HepG2 (cell line): ENCODE measurements around the gene RPUSD4. TPM values are rescaled to one million over a fixed set of nuclear protein-coding genes. Genes with fewer than 3 reads are reported as not detected.
A peak's percentile ranks its signal among the peaks of the same experiment; 100 is the strongest.

Experiments
- CHD2 ChIP-seq: IDR thresholded peaks from 2 replicates; pipeline ENCODE4 v1.6.1; 2011; ENCODE audit warnings: low read depth, low read length, improper control_type of control experiment
- ELF4 ChIP-seq: sonication (generic); formaldehyde crosslinking; IDR thresholded peaks from 2 replicates; pipeline ENCODE4 v1.5.0; 2020; ENCODE audit warnings: missing genetic modification reagents, mild to moderate bottlenecking, moderate library complexity, borderline replicate concordance
- GPBP1L1 ChIP-seq: sonication (generic); formaldehyde crosslinking; IDR thresholded peaks from 2 replicates; pipeline ENCODE4 v1.5.0; 2020; ENCODE audit warnings: mild to moderate bottlenecking, missing genetic modification reagents
- JARID2 ChIP-seq: sonication (generic); formaldehyde crosslinking; IDR thresholded peaks from 2 replicates; pipeline ENCODE4 v1.8.1; 2023; ENCODE audit warnings: missing genetic modification reagents, inconsistent platforms; ENCODE audit not compliant: insufficient replicate concordance
- KDM2A ChIP-seq: sonication (generic); formaldehyde crosslinking; IDR thresholded peaks from 2 replicates; pipeline ENCODE4 v1.4.0; 2020; ENCODE audit warnings: low read depth, missing genetic modification reagents, borderline replicate concordance
- KDM3A ChIP-seq: IDR thresholded peaks from 2 replicates; pipeline ENCODE4 v1.6.1; 2018; ENCODE audit warnings: low read depth, missing compliant biosample characterization
- KLF16 ChIP-seq, 2 experiments: sonication (generic) in 1 of 2; formaldehyde crosslinking in 1 of 2; IDR thresholded peaks; 2 replicates each; pipeline versions ENCODE4 v1.6.1 to v1.8.0; 2016 to 2023; ENCODE audit warnings: missing genetic modification reagents in 2 of 2, missing compliant biosample characterization in 1 of 2
- KMT2A ChIP-seq: sonication (generic); formaldehyde crosslinking; IDR thresholded peaks from 2 replicates; pipeline ENCODE4 v1.4.0; 2020; ENCODE audit warnings: missing genetic modification reagents
- MNT ChIP-seq: fragments of 450-650 bp; IDR thresholded peaks from 2 replicates; pipeline ENCODE4 v1.6.1; 2016
- MXD4 ChIP-seq: IDR thresholded peaks from 2 replicates; pipeline ENCODE4 v1.6.1; 2016; ENCODE audit warnings: mild to moderate bottlenecking, missing biosample characterization, missing genetic modification reagents
- NFE2L1 ChIP-seq: sonication (generic); formaldehyde crosslinking; IDR thresholded peaks from 2 replicates; pipeline ENCODE4 v1.4.0; 2020; ENCODE audit warnings: missing genetic modification reagents, mild to moderate bottlenecking, borderline replicate concordance
- NFRKB ChIP-seq: fragments of 450-650 bp; IDR thresholded peaks from 2 replicates; pipeline ENCODE4 v1.6.1; 2017
- PHB2 ChIP-seq: fragments of 450-650 bp; IDR thresholded peaks from 2 replicates; pipeline ENCODE4 v1.6.1; 2018; ENCODE audit not compliant: partially characterized antibody
- PHF21A ChIP-seq: sonication (generic); formaldehyde crosslinking; IDR thresholded peaks from 2 replicates; pipeline ENCODE4 v1.5.0; 2020; ENCODE audit warnings: mild to moderate bottlenecking, missing genetic modification reagents
- RBFOX2 ChIP-seq: fragments of 200-400 bp; formaldehyde crosslinking; IDR thresholded peaks from 2 replicates; pipeline ENCODE4 v1.6.1; 2017; ENCODE audit warnings: low read depth, mild to moderate bottlenecking, low read length
- RFX3 ChIP-seq: IDR thresholded peaks from 2 replicates; pipeline ENCODE4 v1.6.1; 2016; ENCODE audit warnings: missing biosample characterization, missing genetic modification reagents
- SMARCC2 ChIP-seq: fragments of 450-650 bp; IDR thresholded peaks from 2 replicates; pipeline ENCODE4 v1.6.1; 2017; ENCODE audit warnings: antibody characterized with exemption, mild to moderate bottlenecking
- SMC3 ChIP-seq: IDR thresholded peaks from 2 replicates; pipeline ENCODE4 v1.6.1; 2011; ENCODE audit warnings: low read length, improper control_type of control experiment
- SRF ChIP-seq: IDR thresholded peaks from 2 replicates; pipeline ENCODE4 v1.6.1; 2011; ENCODE audit warnings: mild to moderate bottlenecking, low read depth, low read length, moderate library complexity
- SRSF9 ChIP-seq: fragments of 200-400 bp; formaldehyde crosslinking; IDR thresholded peaks from 2 replicates; pipeline ENCODE4 v1.6.1; 2018; ENCODE audit warnings: borderline replicate concordance, mild to moderate bottlenecking, low read depth, low read length; ENCODE audit not compliant: insufficient read depth, poor library complexity, severe bottlenecking
- TCF7L2 ChIP-seq: IDR thresholded peaks from 2 replicates; pipeline ENCODE4 v1.6.1; 2011; ENCODE audit warnings: mild to moderate bottlenecking, low read depth, low read length, moderate library complexity
- TGIF2 ChIP-seq: IDR thresholded peaks from 2 replicates; pipeline ENCODE4 v1.6.1; 2016; ENCODE audit warnings: control low read depth, missing compliant biosample characterization
- ZNF207 ChIP-seq: fragments of 450-650 bp; IDR thresholded peaks from 2 replicates; pipeline ENCODE4 v1.6.1; 2016; ENCODE audit warnings: antibody characterized with exemption, borderline replicate concordance
- ZNF546 ChIP-seq: sonication (generic); formaldehyde crosslinking; conservative IDR thresholded peaks from 2 replicates; pipeline ENCODE4 v1.8.1; 2023; ENCODE audit warnings: mild to moderate bottlenecking, missing genetic modification reagents
- ZNF572 ChIP-seq: sonication (generic); formaldehyde crosslinking; IDR thresholded peaks from 2 replicates; pipeline ENCODE4 v1.5.1; 2020; ENCODE audit warnings: mild to moderate bottlenecking, missing genetic modification reagents
- ZNF749 ChIP-seq: sonication (generic); formaldehyde crosslinking; IDR thresholded peaks from 2 replicates; pipeline ENCODE4 v1.8.0; 2022; ENCODE audit warnings: mild to moderate bottlenecking, missing genetic modification reagents, moderate library complexity, borderline replicate concordance
- ZNF816 ChIP-seq: sonication (generic); formaldehyde crosslinking; IDR thresholded peaks from 2 replicates; pipeline ENCODE4 v1.8.0; 2022; ENCODE audit warnings: missing genetic modification reagents, mild to moderate bottlenecking, borderline replicate concordance
- ZNF879 ChIP-seq: sonication (generic); formaldehyde crosslinking; IDR thresholded peaks from 2 replicates; pipeline ENCODE4 v1.8.1; 2023; ENCODE audit warnings: missing genetic modification reagents
- polyA plus RNA-seq, 8 experiments: library from polyadenylated mRNA; depleted of rRNA in 3 of 8; stranded (reverse) in 7 of 8; unstranded in 1 of 8; fragments of >200 nt; fragmentation: Illumina TruSeq in 4 of 8; extraction: Trizol in 4 of 8; gene quantifications; 2 replicates each; pipeline versions ENCODE4 v1.2.1 to v1.2.3, GENCODE V29; 2011 to 2016; ENCODE audit warnings: low read depth in 4 of 8, missing spikeins in 1 of 8, mixed read lengths in 1 of 8; ENCODE audit not compliant: insufficient read depth in 1 of 8
- total RNA-seq, 5 experiments: library from RNA; depleted of rRNA; stranded (reverse); fragments of >200 nt; fragmentation: Illumina TruSeq; extraction: Trizol; gene quantifications; 2 replicates each; pipeline ENCODE4 v1.2.3, GENCODE V29; 2016; ENCODE audit warnings: low read depth in 1 of 5
- TF ChIP-seq, protein P1 (sequence below): sonication (generic); formaldehyde crosslinking; IDR thresholded peaks from 2 replicates; pipeline ENCODE4 v1.8.0; 2022; ENCODE audit warnings: mild to moderate bottlenecking, missing genetic modification reagents, moderate library complexity

RPUSD4 gene
- total and polyA plus RNA-seq, 2 of the 13 experiments (the other 11 are each of a cell fraction or from before 2014, with no cell fraction given) = 45.0 to 52.9 TPM

GRCh38 chr11:126211236-126212088 lies at the start of gene RPUSD4, which contains the start of gene FAM118B (continued):
- TF ChIP-seq KMT2A (CRISPR knock-in tag) (peak; percentile 90), TCF7L2 (no peak), KDM3A (CRISPR knock-in tag) (no peak), KLF16 (CRISPR knock-in tag; IDR thresholded peaks at IDR 0.05) (peak in 1 of 2 experiments; percentile 76; a peak in 2 of 4 replicates), ZNF572 (no peak), MNT (peak; percentile 100), RFX3 (CRISPR knock-in tag) (no peak), ZNF816 (no peak), RBFOX2 (peak; percentile 86), NFE2L1 (no peak), KDM2A (CRISPR knock-in tag) (peak; percentile 87), ZNF879 (CRISPR knock-in tag) (no peak), ZNF749 (peak; percentile 74; the same call in 1 of the 2 replicates), SRSF9 (no peak), SMC3 (no peak), ZNF207 (no peak), JARID2 (CRISPR knock-in tag) (peak; percentile 48), SRF (no peak), SMARCC2 (no peak), CHD2 (no peak), PHF21A (CRISPR knock-in tag) (peak; percentile 43; the same call in 1 of the 2 replicates), ELF4 (CRISPR knock-in tag) (no peak), GPBP1L1 (CRISPR knock-in tag) (no peak), PHB2 (no peak), TGIF2 (CRISPR knock-in tag) (0 out of 2 replicates have a peak, but pooled peaks have one; percentile 79), ZNF546 (CRISPR knock-in tag) (0 out of 2 replicates have a peak, but pooled peaks have one; percentile 72), MXD4 (CRISPR knock-in tag) (peak; percentile 97), NFRKB (peak; percentile 53; the same call in 1 of the 2 replicates)
- TF ChIP-seq, protein P1, sequence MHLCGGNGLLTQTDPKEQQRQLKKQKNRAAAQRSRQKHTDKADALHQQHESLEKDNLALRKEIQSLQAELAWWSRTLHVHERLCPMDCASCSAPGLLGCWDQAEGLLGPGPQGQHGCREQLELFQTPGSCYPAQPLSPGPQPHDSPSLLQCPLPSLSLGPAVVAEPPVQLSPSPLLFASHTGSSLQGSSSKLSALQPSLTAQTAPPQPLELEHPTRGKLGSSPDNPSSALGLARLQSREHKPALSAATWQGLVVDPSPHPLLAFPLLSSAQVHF (CRISPR knock-in tag) = no peak
